Activated naive CD8-positive, alpha-beta T cell treated with anti-CD3 and anti-CD28 coated beads, Interleukin-2, amount 50 U/mL, for 16 hours (primary cell): Measurements from ENCODE around the gene VIM.
"Not testable (repeated sequence)": the region's sequence is repeated elsewhere in the genome, so short reads cannot be mapped to it uniquely, and the experiment has no call there.

Experiments used
- DNase-seq: peaks from one replicate; pipeline ENCODE4 v3.0.0-alpha.2; 2020; ENCODE audit warnings: low read depth, low spot score

The VIM gene

GRCh38 chr10:17232276-17232960, 4.4 kb downstream of the VIM start:
- DNase-seq, result no peak

- DNase-seq, result no peak
Observed at GRCh38 chr10:17233286-17233991, 5.4 kb downstream of the VIM start.

GRCh38 chr10:17234431-17234945, 6.4 kb downstream of the VIM start:
- no peak for DNase-seq

GRCh38 chr10:17235136-17235535, 7.1 kb downstream of the VIM start:
- DNase-seq, result no peak

GRCh38 chr10:17236468-17237148, 8.6 kb downstream of the VIM start:
- DNase-seq, result no peak

- DNase-seq, result no peak
Observed at GRCh38 chr10:17237149-17237527, 9.1 kb downstream of the VIM start.

GRCh38 chr10:17237915-17238444, 9.9 kb downstream of the VIM start:
- no peak for DNase-seq

- no peak for DNase-seq
Observed at GRCh38 chr10:17238445-17239291, 10.6 kb downstream of the VIM start.

GRCh38 chr10:17239345-17240085, 11.5 kb downstream of the VIM start:
- DNase-seq, result no peak

GRCh38 chr10:17240096-17240495, 12.1 kb downstream of the VIM start:
- no peak for DNase-seq

GRCh38 chr10:17240616-17241015, 12.6 kb downstream of the VIM start:
- no peak for DNase-seq

- DNase-seq, result no peak
Observed at GRCh38 chr10:17241611-17242333, 13.7 kb downstream of the VIM start.

GRCh38 chr10:17244700-17245365, 16.8 kb downstream of the VIM start:
- DNase-seq, result no peak

GRCh38 chr10:17247210-17247609, 19.2 kb downstream of the VIM start:
- DNase-seq, result no peak

GRCh38 chr10:17248964-17249363, 20.9 kb downstream of the VIM start:
- no peak for DNase-seq

GRCh38 chr10:17249820-17250219, 21.8 kb downstream of the VIM start:
- no peak for DNase-seq

- DNase-seq, result no peak
Observed at GRCh38 chr10:17250736-17251135, 22.7 kb downstream of the VIM start.

GRCh38 chr10:17254543-17255050, 26.6 kb downstream of the VIM start:
- DNase-seq, result not testable (repeated sequence)

GRCh38 chr10:17255512-17255911, 27.5 kb downstream of the VIM start:
- no peak for DNase-seq
